Measurements from ENCODE around the gene GRHL1.

GRHL1 gene

GRCh38 chr2:10042301-10043161 is 91.0 kb downstream of the GRHL1 start:
- DNase-seq (ENCODE audit: low spot score), result peak; percentile 33

GRCh38 chr2:10043256-10043905 is 91.9 kb downstream of the GRHL1 start, which contains the start of gene KLF11:
TSS of gene KLF11 (plus strand) at chr2:10043550. CDS start at chr2:10043717, 167 bp downstream.
- DNase-seq (ENCODE audit: low spot score), result peak; percentile 94

- DNase-seq (ENCODE audit: low spot score), result peak; percentile 89
These were observed 92.6 kb downstream of the GRHL1 start for GRCh38 chr2:10043906-10044601.

GRCh38 chr2:10045561-10046355 is 94.3 kb downstream of the GRHL1 start:
- no peak for DNase-seq (ENCODE audit: low spot score)

GRCh38 chr2:10046931-10047330 is 95.4 kb downstream of the GRHL1 start:
- DNase-seq (ENCODE audit: low spot score), result no peak

GRCh38 chr2:10047616-10048500 is 96.4 kb downstream of the GRHL1 start:
- no peak for DNase-seq (ENCODE audit: low spot score)

GRCh38 chr2:10048501-10049171 is 97.1 kb downstream of the GRHL1 start:
- DNase-seq (ENCODE audit: low spot score), result peak; percentile 55

Data from germinal center (tissue), 1 donor.